M059J (cell line): ENCODE data around the gene TTLL5. TPM values are rescaled to one million over a fixed set of nuclear protein-coding genes. Genes with fewer than 3 reads are reported as not detected.

Source experiments
- DNase-seq: peaks from one replicate; pipeline ENCODE4 v3.0.0-alpha.2; 2012; ENCODE audit warnings: low read depth
- total RNA-seq: library from RNA; depleted of rRNA; stranded (reverse); fragments of >200 nt; shearing (Covaris generic); gene quantifications from 2 replicates; pipeline ENCODE4 v1.2.3, GENCODE V29; 2014

Gene TTLL5
- total RNA-seq, 1 experiment from 2014 or later = 31.0 TPM

- DNase-seq = peak; percentile 37
Measured at GRCh38 chr14:75794615-75795038, 133.6 kb downstream of the TTLL5 start.

DNA sequence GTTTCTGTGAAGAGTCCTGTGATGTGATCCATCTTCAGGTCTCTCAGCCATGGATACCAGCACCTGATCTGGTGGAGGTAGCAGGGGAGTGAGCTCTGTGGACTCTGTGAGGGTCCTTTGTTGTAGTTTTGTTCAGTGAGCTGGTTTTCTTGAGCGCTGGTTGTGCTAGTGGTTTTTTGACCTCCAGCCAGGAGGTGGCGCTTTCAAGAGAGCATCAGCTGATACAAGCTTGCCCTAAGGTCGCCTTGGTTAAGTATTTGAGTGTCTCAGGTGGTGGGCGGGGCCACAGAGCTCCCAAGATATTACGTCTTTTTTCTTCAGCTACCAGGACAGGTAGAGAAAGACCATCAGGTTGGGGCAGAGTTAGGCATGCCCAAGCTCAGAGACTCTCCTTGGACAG lies 139.7 kb downstream of the TTLL5 start:
- DNase-seq = no peak

- DNase-seq = no peak
Measured at GRCh38 chr14:75802486-75802885, 141.4 kb downstream of the TTLL5 start.

DNA sequence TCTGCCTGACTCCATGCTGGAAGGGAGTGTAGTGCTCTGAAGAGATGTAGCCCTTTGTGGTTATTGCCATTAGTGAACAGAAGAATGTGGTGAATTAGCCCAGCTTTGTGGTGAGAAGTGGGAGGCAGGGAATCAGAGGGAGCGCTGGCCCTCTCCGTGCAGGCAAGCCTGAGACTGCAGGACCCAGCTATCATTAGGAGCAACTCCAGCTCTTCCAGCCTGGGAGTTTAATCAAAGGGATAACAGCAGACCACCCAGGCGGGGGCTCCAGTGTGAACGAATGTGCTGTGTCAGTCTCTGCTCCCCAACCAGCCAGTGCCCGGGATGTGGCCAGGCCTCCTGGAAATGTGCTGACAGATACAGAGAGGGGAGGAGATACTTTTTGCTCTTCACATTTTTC lies 142.7 kb downstream of the TTLL5 start:
- DNase-seq = no peak

DNA sequence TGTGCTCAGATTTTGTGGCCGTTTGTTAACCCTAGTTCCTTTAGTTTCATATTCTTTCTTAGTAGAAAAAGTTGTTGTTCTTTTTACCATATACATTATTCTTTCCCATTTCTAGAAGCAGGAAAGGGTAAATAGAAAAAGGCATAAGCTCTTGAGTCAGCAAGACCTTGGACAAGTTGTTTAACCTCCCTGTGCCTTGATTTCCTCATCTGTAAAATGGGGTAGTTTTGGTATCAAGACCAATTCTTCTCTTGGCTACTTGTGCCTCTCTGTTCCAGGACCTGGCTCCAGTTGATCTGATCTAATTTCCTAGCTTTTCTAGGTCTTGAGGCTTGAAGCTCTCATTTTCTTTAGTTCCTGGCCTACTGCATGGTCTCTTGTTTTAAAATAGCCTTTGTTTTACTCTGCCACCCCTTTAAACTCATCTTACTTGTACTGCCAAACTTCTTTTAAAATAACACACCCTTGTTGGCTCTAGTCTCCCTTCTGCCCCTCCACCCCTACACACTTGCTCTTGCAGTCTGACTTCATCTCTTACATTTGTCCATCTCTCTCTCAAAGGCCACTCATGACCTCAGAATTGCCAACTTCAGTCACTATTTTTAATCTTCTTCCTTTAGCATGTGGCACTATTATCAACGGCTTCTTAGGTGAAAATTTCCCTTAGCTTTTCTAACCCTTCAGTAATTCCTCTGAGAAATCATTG lies 143.7 kb downstream of the TTLL5 start:
- DNase-seq = no peak

- DNase-seq = no peak
Measured at GRCh38 chr14:75805646-75806045, 144.6 kb downstream of the TTLL5 start.

- DNase-seq = peak; percentile 39
Measured at GRCh38 chr14:75806352-75806832, 145.3 kb downstream of the TTLL5 start.

DNA sequence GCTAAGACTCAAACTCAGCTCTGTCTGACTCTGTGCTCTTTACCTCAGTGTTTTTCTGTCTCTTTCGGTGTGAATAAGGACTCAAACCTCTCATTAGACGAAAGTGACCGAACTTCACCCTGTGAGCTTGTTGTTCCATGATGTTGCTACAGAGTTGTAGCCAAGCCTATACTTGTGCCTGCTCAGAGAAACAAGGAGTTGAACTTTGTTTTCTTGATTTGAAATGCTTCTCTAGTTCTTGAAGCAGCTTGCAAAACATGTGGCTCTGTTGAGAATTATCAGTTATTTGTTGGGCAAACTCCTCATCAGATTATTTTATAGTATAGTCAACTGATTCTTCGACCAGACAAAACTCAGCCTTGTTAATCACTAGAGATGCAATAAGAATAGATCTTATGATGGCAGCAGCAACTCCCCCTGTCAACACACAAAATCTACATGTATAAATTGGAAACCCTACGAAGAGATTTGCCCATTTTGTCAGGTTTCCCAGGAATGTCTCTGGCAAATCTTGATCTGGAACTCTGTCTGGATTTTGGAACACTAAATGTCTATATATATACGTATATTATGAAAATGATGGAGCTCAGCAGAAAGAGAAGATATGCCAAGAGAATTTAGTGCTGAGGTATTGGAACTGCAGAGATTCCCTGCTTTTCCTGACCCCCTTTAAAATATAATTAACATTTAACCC lies 146.8 kb downstream of the TTLL5 start:
- DNase-seq = no peak

GRCh38 chr14:75811136-75811829 lies 150.2 kb downstream of the TTLL5 start:
- no peak for DNase-seq

DNA sequence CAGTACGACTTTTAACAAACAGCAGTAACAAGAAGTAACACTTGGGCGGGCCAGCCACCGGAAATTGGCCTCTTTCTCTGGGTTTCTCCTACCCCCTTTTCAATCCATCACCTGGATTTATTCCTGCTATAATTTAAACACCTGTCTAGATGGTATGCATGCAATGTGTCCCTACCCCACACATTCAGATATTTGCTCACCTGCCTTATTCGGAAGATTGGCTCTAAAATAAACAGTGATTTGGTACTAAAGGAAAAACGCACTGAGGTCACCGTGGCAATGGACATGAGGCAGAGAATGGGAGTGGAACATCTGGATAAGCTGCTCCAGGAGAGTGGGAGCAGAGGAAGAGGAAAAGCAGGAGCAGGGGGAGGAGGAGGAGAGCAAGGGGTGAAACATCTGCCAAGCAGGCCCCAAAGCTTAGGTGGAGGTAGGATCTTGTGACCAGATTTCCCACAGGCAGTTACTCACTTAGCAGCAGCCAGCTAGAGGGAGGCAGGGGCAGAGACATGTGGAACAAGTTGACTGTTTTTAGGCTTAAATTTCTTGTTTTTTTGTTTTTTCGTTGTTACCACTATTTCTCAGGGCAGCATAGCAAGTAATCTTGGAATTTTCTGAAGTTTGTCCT lies 150.9 kb downstream of the TTLL5 start:
- DNase-seq = no peak

GRCh38 chr14:75812622-75813021 lies 151.6 kb downstream of the TTLL5 start:
- no peak for DNase-seq

GRCh38 chr14:75820761-75821160 lies 159.7 kb downstream of the TTLL5 start:
- DNase-seq = no peak

- peak; percentile 76 for DNase-seq
Measured at GRCh38 chr14:75821831-75822521, 160.9 kb downstream of the TTLL5 start.

- peak; percentile 93 for DNase-seq
Measured at GRCh38 chr14:75822522-75823141, 161.6 kb downstream of the TTLL5 start.

DNA sequence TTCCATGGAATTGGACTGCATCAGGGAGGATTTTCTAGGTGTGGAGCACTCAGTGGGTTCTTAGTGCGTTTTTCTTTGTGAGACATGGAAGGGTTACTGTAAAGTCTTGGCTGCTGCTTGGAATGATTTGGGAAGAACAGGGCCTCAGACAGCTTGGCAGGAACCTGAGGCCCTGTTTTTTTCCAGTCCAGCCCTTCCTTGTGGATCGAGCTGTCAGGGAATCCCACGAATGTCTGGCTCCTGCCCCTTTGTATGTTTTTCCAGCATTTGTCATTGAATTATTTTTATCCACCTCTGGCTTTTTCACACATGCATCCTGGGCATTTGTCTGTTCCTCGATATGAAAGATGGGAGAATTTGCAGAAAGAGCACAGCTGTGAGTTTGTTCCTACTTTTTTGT lies 162.3 kb downstream of the TTLL5 start:
- DNase-seq = no peak

DNA sequence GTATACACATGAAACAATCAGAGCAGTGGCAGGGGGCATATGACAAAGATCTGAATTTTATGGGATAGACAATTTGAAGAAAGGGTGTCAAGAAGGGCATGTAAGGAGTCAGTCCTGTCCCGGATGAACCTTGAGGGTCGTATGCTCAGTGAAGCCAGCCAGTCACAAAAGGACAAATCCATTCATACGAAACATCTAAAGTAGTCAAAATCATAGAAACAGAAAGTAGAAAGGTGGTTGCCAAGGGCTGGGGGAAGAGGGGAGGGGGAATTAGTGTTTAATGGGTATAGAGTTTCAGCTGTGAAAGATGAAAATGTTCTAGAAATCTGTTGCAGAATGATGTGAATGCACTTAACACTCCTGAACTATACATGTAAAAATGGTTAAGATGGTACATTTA lies 163.3 kb downstream of the TTLL5 start:
- DNase-seq = no peak

DNA sequence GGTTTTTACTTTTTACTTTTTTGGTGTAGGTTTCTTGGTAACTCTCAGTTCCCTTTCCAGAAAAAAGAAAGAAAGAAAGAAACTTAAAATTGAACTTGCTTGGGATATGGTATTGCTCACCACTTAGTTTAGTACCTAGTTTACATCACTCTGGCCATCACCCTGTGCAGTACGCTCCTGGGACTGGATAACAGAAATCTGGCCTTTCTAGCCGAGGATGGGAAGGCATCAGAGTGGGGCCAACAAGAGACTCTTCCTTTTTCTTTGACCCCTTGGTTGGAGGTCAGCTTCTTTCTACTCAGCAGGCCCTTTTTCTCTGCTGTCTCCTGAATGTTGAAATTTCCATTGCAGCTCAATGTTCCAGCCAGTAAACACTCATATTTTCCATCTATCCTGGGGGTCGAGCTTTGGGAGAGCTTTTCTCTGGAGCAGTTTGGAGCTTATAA lies 164.1 kb downstream of the TTLL5 start:
- no peak for DNase-seq

DNA sequence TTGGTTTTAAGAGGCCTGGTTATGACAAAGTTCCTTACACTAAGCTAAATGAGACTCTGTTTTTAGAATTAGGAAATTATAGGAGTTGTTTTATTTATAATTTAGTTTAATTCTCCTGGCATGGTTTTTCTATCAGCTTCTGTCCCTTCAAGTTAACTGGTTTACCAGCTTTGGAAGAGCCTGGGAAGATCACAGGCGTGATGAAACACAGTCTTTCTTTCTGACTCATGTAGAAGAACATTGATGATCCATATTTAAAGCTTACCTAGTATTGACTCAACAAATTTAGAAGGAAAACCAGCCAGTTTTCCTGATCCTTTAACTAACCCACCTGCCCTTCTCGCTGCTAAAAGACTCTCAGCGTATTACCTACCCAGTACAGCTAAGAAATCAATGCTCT lies 165.6 kb downstream of the TTLL5 start:
- no peak for DNase-seq

- no peak for DNase-seq
Measured at GRCh38 chr14:75827331-75827730, 166.3 kb downstream of the TTLL5 start.

- DNase-seq = no peak
Measured at GRCh38 chr14:75829316-75829715, 168.3 kb downstream of the TTLL5 start.

- peak; percentile 85 for DNase-seq
Measured at GRCh38 chr14:75831455-75831854, 170.4 kb downstream of the TTLL5 start.
